GM12878 (cell line): ENCODE results near the gene ARAP1. TPM values are rescaled to one million over a fixed set of nuclear protein-coding genes. Genes with fewer than 3 reads are reported as not detected.

Source experiments
- BCLAF1 ChIP-seq: fragments of 450-650 bp; IDR thresholded peaks from 2 replicates; pipeline ENCODE4 v1.6.1; 2017; ENCODE audit warnings: antibody characterized with exemption, mild to moderate bottlenecking, moderate library complexity
- CBX3 ChIP-seq: fragments of 200-600 bp; sonication (generic); IDR thresholded peaks from 2 replicates; pipeline ENCODE4 v1.6.1; 2016; ENCODE audit warnings: low read depth, borderline replicate concordance
- IRF3 ChIP-seq: fragments of 450-650 bp; IDR thresholded peaks from 2 replicates; pipeline ENCODE4 v1.6.1; 2014; ENCODE audit warnings: mild to moderate bottlenecking
- NFYA ChIP-seq: IDR thresholded peaks from 2 replicates; pipeline ENCODE4 v1.6.1; 2011; ENCODE audit warnings: low read depth, mild to moderate bottlenecking, low read length, improper control_type of control experiment, borderline replicate concordance
- NFYB ChIP-seq: IDR thresholded peaks from 2 replicates; pipeline ENCODE4 v1.6.1; 2011; ENCODE audit warnings: low read depth, mild to moderate bottlenecking, low read length, improper control_type of control experiment, moderate library complexity; ENCODE audit not compliant: insufficient read depth
- REST ChIP-seq: IDR thresholded peaks from 2 replicates; pipeline ENCODE4 v1.6.1; 2012; ENCODE audit warnings: mild to moderate bottlenecking, low read depth, low read length
- SIX5 ChIP-seq: IDR thresholded peaks from 2 replicates; pipeline ENCODE4 v1.6.1; 2011; ENCODE audit warnings: mild to moderate bottlenecking, low read depth, low read length, moderate library complexity; ENCODE audit not compliant: severe bottlenecking
- SKIL ChIP-seq: fragments of 450-650 bp; IDR thresholded peaks from 2 replicates; pipeline ENCODE4 v1.6.1; 2017; ENCODE audit warnings: mild to moderate bottlenecking, low read depth, inconsistent platforms; ENCODE audit not compliant: poor library complexity, severe bottlenecking
- SMARCA5 ChIP-seq: fragments of 450-650 bp; IDR thresholded peaks from 2 replicates; pipeline ENCODE4 v1.6.1; 2017; ENCODE audit warnings: mild to moderate bottlenecking
- SREBF1 ChIP-seq: IDR thresholded peaks from 2 replicates; pipeline ENCODE4 v1.6.1; 2012; ENCODE audit warnings: mild to moderate bottlenecking, low read length
- YBX1 ChIP-seq: fragments of 450-650 bp; IDR thresholded peaks from 2 replicates; pipeline ENCODE4 v1.6.1; 2016; ENCODE audit warnings: antibody characterized with exemption
- YY1 ChIP-seq: IDR thresholded peaks from 2 replicates; pipeline ENCODE4 v1.6.1; 2011; ENCODE audit warnings: low read depth, mild to moderate bottlenecking, low read length
- ZNF592 ChIP-seq: fragments of 450-650 bp; IDR thresholded peaks from 2 replicates; pipeline ENCODE4 v1.6.1; 2017; ENCODE audit warnings: mild to moderate bottlenecking, moderate library complexity
- ZNF622 ChIP-seq: fragments of 450-650 bp; IDR thresholded peaks from 2 replicates; pipeline ENCODE4 v1.6.1; 2017; ENCODE audit warnings: mild to moderate bottlenecking, inconsistent platforms
- polyA plus RNA-seq, 11 experiments: library from polyadenylated mRNA; depleted of rRNA in 4 of 11; unstranded in 6 of 11; stranded (reverse) in 5 of 11; fragments of >200 nt; fragmentation: Nextera tagmentation in 4 of 11; fragmentation: Illumina TruSeq in 1 of 11; extraction: Ambion mirVana in 4 of 11; extraction: Trizol in 1 of 11; gene quantifications; 1 replicate in 1 of 11; 2 replicates in 10 of 11; pipeline versions ENCODE4 v1.2.1 to v1.2.3, GENCODE V29; 2011 to 2016; ENCODE audit warnings: inconsistent platforms in 2 of 11, missing spikeins in 2 of 11, low read depth in 1 of 11
- total RNA-seq, 4 experiments: library from RNA; depleted of rRNA in 3 of 4; stranded (reverse); fragments of >200 nt in 3 of 4; fragmentation: Illumina TruSeq in 1 of 4; extraction: Trizol in 1 of 4; gene quantifications; 2 replicates each; pipeline versions ENCODE4 v1.2.1 to v1.2.3, GENCODE V29; 2013 to 2021

ARAP1 gene
- total and polyA plus RNA-seq, 10 of the 15 experiments (the other 5 are each of a cell fraction or from before 2014, with no cell fraction given): 0.55 to 102 (median 51.0) TPM

- no peak for TF ChIP-seq BCLAF1
- no peak for TF ChIP-seq SIX5
- TF ChIP-seq YY1: 0 out of 2 replicates have a peak, but pooled peaks have one; percentile 32
- no peak for TF ChIP-seq CBX3
- no peak for TF ChIP-seq SREBF1
- no peak for TF ChIP-seq ZNF622
- no peak for TF ChIP-seq NFYA
- no peak for TF ChIP-seq IRF3
- TF ChIP-seq ZNF592: no peak
- TF ChIP-seq REST: no peak
- no peak for TF ChIP-seq SKIL
- TF ChIP-seq YBX1: no peak
- TF ChIP-seq NFYB: no peak
- TF ChIP-seq SMARCA5: no peak
Observed at GRCh38 chr11:72738199-72739141, 13.7 kb downstream of the ARAP1 start (continued).
